ENCODE measurements around the gene IZUMO4.
A peak's percentile ranks its signal among the peaks of the same experiment; 100 is the strongest.
"Not testable (repeated sequence)": the region's sequence is repeated elsewhere in the genome, so short reads cannot be mapped to it uniquely, and the experiment has no call there.

Gene IZUMO4

GRCh38 chr19:2128252-2128651 is 31.5 kb downstream of the IZUMO4 start:
- not testable (repeated sequence) for DNase-seq

DNA sequence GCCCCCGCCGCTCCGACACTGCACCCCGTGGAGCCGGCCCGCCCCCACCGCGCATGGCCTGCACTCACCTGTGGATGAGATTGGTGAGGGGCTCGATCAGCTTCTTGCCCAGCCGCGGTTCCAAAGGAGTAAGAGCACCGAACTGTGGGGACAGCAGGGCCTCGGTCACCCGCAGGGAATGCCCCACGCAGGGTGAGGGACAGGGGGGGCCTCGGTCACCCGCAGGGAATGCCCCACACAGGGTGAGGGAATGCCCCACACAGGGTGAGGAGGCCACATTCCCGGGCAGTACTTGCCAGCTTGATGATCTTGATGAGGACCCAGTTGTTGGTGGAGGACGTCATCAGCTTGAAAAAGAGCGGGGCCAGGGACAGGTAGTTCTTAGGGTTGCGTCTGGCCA is 32.3 kb downstream of the IZUMO4 start:
- no peak for DNase-seq

GRCh38 chr19:2129486-2129885 is 32.8 kb downstream of the IZUMO4 start:
- DNase-seq, result no peak

DNA sequence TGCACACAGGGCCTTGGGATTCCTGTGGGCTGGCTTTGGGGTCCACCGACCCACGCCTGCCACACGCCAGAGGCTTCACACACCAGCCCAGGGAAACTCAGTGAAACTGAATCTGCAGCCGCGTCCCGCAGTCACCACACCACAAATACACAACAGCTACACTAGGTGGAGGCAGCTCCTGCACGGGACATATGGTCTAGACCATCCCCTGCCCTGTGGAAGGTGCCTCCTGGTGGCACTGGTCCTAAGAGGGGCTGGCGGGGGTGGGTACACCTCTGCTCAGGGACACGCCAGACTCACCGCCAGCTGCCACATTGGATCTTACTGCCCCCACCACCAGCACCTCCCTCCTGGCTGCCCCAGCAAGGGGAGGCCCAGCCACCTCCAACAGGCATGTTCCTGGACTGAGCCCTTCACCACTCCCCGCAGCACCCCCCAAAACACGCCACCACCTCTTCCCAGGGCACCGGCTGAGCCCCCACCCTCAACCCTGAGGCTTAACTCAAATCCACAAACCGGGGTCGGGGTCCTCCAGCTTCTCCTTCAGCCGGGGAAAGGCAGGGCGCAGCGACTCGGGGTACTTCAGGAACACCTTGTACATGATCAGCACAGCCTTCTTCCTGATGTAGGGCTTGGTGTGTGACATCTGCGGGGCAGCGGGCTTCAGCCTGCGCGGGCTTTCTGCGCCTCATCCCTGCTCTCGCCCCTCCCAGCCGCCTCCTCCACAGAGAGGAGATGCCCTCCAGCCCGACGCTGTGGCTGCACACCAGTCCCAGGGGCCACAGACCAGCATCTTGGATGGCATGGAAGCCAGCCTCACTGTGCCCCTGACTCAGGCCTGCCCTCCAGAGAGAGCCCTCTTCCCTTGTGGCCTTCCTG is 33.4 kb downstream of the IZUMO4 start:
- DNase-seq, result no peak

GRCh38 chr19:2131012-2131975 is 34.6 kb downstream of the IZUMO4 start:
- not testable (repeated sequence) for DNase-seq

- DNase-seq, result no peak
Measured at GRCh38 chr19:2132191-2132590, 35.5 kb downstream of the IZUMO4 start.

DNA sequence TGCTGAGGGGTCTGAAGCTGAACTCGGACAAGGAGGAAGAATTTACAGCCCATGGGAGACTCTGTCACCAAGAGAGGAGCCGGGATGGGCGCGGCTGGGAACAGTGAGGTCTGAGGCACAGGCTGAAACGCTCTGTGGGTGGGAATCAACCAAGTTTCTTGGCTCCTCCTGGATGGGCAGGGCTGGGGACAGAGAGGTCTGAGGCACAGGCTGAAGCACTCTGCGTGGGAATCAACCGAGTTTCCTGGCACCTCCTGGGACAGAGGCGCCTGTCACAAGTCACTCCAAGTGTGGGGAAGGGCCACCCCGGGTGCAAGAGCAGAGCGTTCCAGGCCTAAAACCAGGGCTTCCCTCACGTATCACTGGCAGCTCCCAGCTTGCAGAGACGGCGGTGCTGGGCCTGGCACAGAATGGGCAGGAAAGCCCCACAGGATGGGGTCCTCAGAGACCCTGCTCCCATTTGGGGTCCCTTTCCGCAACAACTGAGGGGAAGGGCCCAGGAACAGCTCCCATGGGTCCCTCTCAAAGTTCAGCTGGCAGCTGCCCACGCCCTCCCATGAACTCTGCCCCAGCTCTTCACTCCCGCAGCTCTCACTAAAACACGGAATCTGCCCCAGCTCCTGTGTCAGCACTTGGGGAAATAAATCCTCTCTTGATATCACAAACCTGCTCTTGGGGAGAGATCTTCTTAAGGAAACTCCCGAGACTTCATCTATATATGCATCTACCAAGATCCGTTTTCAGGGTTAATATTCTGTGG is 36.2 kb downstream of the IZUMO4 start:
- no peak for DNase-seq

- DNase-seq, result no peak
Measured at GRCh38 chr19:2135474-2136402, 39.0 kb downstream of the IZUMO4 start.

DNA sequence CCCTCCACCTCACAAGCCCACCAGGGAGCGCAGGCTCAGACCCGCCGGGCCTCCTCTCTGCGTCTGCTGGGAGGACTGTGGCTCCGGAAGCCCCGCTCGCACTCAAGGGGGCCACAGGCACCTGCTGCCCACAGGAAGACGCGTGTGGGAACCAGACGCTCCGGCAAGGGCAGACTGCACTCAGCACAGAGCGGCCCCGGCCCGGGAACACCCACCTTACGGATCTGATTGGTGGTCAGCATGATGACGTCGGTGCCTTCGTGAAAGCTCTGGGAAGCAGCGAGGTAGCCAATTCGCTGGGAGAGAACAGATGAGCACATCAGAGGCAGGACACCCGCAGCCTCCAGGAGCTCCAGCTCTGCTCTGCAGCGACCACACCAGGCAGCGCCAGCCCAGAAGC is 40.1 kb downstream of the IZUMO4 start:
- DNase-seq, result no peak

DNA sequence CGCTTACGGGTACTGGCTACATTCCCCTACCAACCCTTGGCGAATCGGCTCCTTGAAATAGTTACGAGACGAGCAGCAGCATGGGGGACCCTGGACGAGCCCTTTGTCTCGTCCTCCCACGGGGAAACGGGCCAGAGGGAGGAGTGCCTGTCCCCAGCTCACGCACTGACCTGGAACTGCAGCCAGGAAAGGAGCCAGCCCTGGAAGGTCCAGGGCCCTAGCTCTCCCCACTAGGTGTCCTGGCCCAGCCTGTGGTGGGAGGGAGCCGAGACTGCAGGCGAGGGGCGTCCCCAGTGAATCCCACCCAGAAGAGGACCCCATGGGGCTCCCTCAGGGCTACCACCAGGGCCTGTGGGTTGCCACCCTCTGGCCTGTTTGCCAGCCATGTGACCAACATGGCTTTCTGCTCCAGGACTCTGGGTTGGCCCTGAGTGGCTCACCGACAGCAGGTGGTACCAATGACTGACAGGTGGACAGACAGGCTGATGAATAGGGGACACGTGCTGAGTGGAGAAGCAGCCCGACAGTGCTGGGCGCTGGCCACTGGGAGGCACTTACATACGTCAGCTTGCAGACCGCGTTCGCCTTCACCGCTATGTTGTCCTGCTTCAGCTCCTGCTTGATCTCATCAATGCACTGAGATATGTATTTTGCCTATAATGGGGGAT is 41.5 kb downstream of the IZUMO4 start:
- DNase-seq, result no peak

DNA sequence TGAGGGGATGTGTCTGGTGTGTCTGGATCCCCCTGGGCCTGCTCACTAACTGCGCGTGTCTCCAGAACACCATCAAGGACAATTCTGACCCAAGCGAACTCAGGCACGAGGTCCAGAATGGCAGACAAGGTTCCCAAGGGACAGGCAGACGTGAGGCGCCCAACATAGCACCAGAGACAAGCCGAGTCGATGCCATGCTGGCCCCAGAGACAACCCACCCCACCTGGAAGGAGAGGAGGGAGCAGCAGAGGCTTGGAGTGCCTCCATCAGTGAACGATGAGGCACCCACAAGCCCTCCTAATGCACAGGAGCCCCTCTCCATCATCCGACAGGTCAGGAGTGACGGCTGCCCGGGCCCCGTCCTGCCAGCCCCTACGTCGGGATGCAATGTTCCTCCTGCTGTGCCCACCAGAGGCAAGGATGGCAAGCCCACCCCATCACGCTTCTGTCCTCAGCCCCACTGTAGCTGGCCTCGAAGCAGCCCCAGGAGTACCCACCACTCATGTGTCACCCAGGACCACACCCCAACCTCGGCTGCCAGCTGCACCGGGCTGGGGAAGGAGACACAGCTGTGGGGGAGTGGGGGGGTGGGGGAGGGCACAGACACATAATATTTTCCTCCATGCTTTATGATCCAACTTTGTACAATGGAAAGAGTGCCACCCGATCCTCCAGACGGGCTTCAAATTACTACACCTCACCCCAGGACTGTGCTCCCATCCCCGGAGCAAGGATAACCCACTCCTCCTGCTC is 42.8 kb downstream of the IZUMO4 start:
- no peak for DNase-seq

GRCh38 chr19:2140138-2140569 is 43.4 kb downstream of the IZUMO4 start:
- DNase-seq, result no peak

DNA sequence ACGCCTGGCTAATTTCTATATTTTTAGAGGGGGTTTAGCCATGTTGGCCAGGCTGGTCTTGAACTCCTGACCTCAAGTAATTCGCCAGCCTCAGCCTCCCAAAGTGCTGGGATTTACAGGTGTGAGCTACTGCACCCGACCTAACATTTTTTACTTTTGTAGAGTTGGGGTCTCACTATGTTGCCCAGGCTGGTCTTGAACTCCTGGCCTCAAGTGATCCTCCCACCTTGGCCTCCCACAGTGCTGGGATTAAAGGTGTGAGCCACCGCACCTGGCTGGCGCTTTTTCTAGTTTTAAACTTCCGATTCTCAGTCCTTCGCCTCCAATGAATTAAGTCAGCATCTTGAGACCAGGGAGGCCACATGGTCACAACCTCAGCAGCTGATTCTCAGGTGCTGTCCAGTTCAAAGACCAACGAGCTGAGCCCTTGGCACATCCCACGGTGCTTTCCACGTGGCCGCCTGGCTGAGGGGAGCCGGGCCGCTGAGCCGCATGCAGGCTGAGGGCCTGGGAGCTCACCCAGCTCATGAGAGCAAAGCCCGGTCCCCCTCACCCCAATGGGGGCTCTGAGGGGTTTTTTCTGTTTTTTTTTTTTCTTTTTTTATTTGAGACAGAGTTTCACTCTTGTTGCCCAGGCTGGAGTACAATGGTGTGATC is 45.6 kb downstream of the IZUMO4 start:
- no peak for DNase-seq

- DNase-seq, result no peak
Measured at GRCh38 chr19:2144190-2144589, 47.5 kb downstream of the IZUMO4 start.

DNA sequence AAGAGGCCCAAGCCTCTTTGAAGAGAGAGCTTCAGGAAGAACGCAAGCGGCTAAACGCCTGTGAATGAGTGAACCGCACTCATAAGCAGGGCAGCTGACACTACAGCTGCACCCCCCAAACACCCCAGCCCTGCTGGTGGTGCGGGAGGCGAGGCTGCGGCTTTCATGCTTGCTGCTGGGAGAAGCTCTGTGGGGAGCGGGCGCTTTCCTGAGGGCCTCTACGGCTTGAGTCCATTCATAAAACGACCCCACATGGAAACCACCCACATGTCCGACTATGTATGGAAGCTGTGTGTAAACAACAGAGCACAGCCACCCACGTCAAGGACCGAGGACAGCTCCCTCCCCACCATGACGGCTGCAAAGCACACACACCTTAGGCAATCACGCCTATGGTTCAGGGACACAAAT is 49.1 kb downstream of the IZUMO4 start:
- peak in 1 of 4 experiments; percentile 29 for DNase-seq

GRCh38 chr19:2148482-2149135 is 51.9 kb downstream of the IZUMO4 start:
- DNase-seq, result no peak
